Smooth muscle cell (in vitro differentiated cells): ENCODE results near the gene EIF2S3. TPM values are rescaled to one million over a fixed set of nuclear protein-coding genes. Genes with fewer than 3 reads are reported as not detected.

ENCODE experiments used
- polyA plus RNA-seq: library from polyadenylated mRNA; unstranded; fragments of >200 nt; fragmentation: Nextera tagmentation; extraction: Ambion mirVana; gene quantifications from 2 replicates; pipeline ENCODE4 v1.2.1, GENCODE V29; 2016
- total RNA-seq: library from RNA; depleted of rRNA; stranded (reverse); fragments of >200 nt; gene quantifications from 2 replicates; pipeline ENCODE4 v1.2.3, GENCODE V29; 2014

Gene EIF2S3
- total and polyA plus RNA-seq, 2 experiments from 2014 or later = 54.0 to 240 TPM

Other genes with a start within 250 kb of the EIF2S3 start
- gene APOO, start 147.0 kb upstream of the EIF2S3 start, total RNA-seq = 38.5 and 38.7 TPM in 2 replicates
- 54.0 and 54.3 TPM in 2 replicates for gene APOO, start 147.0 kb upstream of the EIF2S3 start, polyA plus RNA-seq
- not detected in 2 replicates for gene CXorf58, start 146.9 kb upstream of the EIF2S3 start, total RNA-seq
- gene CXorf58, start 146.9 kb upstream of the EIF2S3 start, polyA plus RNA-seq = 0.45 TPM in 1 of 2 replicates, not detected in the other
- 53.3 and 70.4 TPM in 2 replicates for gene KLHL15, start 27.8 kb upstream of the EIF2S3 start, total RNA-seq
- gene KLHL15, start 27.8 kb upstream of the EIF2S3 start, polyA plus RNA-seq = 14.0 and 16.8 TPM in 2 replicates
- 52.9 and 128 TPM in 2 replicates for gene ZFX, start 94.8 kb downstream of the EIF2S3 start, total RNA-seq
- gene ZFX, start 94.8 kb downstream of the EIF2S3 start, polyA plus RNA-seq = 17.1 and 31.5 TPM in 2 replicates